Osteoblast (primary cell): Measurements from ENCODE around the gene NFKBIA. TPM values are rescaled to one million over a fixed set of nuclear protein-coding genes. Genes with fewer than 3 reads are reported as not detected.
"Not testable (repeated sequence)": the region's sequence is repeated elsewhere in the genome, so short reads cannot be mapped to it uniquely, and the experiment has no call there.

Experiments
- DNase-seq: peaks from one replicate; pipeline ENCODE4 v3.0.0; 2011; ENCODE audit warnings: low spot score, mixed read lengths; ENCODE audit not compliant: insufficient read length; ENCODE audit errors: missing footprints
- H2AFZ ChIP-seq: 2 replicates; pipeline ENCODE4 v1.6.0; 2011; ENCODE audit warnings: mild to moderate bottlenecking, low read length
- H3K27ac ChIP-seq: 2 replicates; pipeline ENCODE4 v1.5.1; 2011; ENCODE audit warnings: mild to moderate bottlenecking, low read depth, low read length, moderate library complexity
- H3K27me3 ChIP-seq: 2 replicates; pipeline ENCODE4 v1.6.0; 2012; ENCODE audit warnings: mild to moderate bottlenecking, control low read depth, inconsistent platforms, low read length, moderate library complexity; ENCODE audit not compliant: insufficient read depth
- H3K36me3 ChIP-seq: 2 replicates; pipeline ENCODE4 v1.5.1; 2011; ENCODE audit warnings: mild to moderate bottlenecking, low read length, control low read depth, moderate library complexity; ENCODE audit not compliant: insufficient read depth
- H3K4me1 ChIP-seq: 2 replicates; pipeline ENCODE4 v1.5.1; 2011; ENCODE audit warnings: mild to moderate bottlenecking, low read length, control low read depth, moderate library complexity; ENCODE audit not compliant: insufficient read depth
- H3K4me2 ChIP-seq: 2 replicates; pipeline ENCODE4 v1.6.0; 2011; ENCODE audit warnings: mild to moderate bottlenecking, low read length; ENCODE audit not compliant: insufficient read depth
- H3K4me3 ChIP-seq: fragments of 200-600 bp; sonication (generic); 3 replicates; pipeline ENCODE4 v1.5.1; 2012; ENCODE audit warnings: mild to moderate bottlenecking, low read length, inconsistent platforms; ENCODE audit not compliant: insufficient read depth
- H3K79me2 ChIP-seq: 2 replicates; pipeline ENCODE4 v1.6.0; 2012; ENCODE audit warnings: mild to moderate bottlenecking, low read length, control low read depth, inconsistent platforms; ENCODE audit not compliant: insufficient read depth
- H3K9me3 ChIP-seq: 2 replicates; pipeline ENCODE4 v1.5.1; 2011; ENCODE audit warnings: low read depth, low read length, control low read depth
- H4K20me1 ChIP-seq: 2 replicates; pipeline ENCODE4 v1.6.0; 2012; ENCODE audit warnings: mild to moderate bottlenecking, low read length, control low read depth; ENCODE audit not compliant: insufficient read depth
- total RNA-seq: library from RNA; depleted of rRNA; stranded (reverse); fragments of >200 nt; gene quantifications from 2 replicates; pipeline ENCODE4 v1.2.3, GENCODE V29; 2012
- TF ChIP-seq, protein P1 (sequence below): IDR thresholded peaks from 2 replicates; pipeline ENCODE4 v1.5.1; 2011; ENCODE audit warnings: mild to moderate bottlenecking, low read depth, low read length, moderate library complexity; ENCODE audit errors: extremely low read depth

NFKBIA gene
- total RNA-seq, 1 donor = 51.0 TPM

DNA sequence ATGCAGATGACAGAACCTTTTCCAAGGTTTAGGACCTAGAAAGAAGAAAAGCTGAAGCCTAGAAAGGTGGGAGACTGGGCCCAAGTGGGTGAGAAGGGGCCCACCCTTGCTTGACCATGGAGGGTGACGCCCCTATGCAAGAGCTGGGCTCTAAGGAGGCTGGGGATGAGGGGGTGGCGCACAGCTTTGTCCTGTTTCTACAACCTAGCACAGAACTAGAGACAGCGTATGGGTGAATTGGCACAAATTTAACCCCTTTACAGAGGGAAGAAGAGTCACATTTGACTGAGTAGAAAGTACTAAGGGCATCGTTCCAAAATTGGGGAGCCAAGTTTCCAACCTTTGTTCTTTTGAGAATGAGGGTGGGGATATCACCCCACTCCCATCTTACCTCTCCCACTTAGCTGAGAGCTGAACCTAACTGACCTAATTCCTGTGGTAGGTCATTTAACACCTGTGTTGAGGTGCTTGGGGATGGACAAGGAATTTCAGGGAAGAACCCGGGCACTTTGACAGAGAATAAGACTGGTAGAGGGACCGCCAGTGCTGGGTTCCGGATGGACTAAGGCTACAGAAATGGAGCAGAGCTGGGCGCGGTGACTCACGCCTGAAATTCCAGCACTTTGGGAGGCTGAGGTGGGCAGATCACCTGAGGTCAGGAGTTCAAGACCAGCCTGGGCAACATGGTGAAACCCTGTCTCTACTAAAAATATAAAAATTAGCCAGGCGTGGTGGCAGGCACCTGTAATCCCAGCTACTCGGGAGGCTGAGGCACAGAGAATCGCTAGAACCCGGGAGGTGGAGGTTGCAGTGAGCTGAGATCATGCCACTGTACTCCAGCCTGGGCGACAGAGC, 5.2 kb downstream of the NFKBIA start:
- peaks cover 26% of the 10 kb centered on the region for H4K20me1 ChIP-seq
- no peak for DNase-seq
- no peak overlapping the region for H3K27ac ChIP-seq

DNA sequence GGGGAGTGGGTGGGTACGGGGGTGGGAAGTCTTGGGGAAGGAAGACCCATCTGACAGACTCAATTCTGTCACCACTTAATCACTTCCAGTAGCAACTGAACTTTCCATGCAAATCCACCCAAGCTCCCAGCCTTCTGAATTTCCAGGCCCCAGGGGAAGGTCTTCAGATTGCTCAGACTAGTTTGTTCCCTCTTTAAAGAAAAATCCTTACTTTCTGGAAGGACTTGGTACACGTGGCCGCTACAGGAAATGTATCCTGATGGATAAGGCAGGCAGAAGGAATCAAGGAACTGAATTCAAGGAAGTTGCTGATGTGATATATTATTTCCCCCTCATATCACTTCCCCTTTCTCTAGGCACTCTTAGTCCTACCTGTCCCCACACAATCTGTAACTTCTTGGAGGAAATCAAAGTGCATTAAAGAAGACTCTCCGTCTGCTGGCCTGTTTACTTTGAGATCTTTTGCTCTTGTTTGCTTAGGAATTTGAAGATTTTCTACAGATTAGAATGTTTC, 6.4 kb downstream of the NFKBIA start:
- Histone ChIP-seq H3K27ac (no peak overlapping the region), H3K4me3 (no peak overlapping the region), H3K36me3 (peaks cover 33% of the 10 kb centered on the region), H2AFZ (no peak overlapping the region), H3K4me1 (peaks cover 28% of the 10 kb centered on the region), H3K79me2 (peaks cover 11% of the 10 kb centered on the region), H3K9me3 (no peaks in the 10 kb centered on the region), H3K27me3 (no peaks in the 10 kb centered on the region), H4K20me1 (peaks cover 20% of the 10 kb centered on the region), H3K4me2 (no peak overlapping the region)
- TF ChIP-seq, protein P1, sequence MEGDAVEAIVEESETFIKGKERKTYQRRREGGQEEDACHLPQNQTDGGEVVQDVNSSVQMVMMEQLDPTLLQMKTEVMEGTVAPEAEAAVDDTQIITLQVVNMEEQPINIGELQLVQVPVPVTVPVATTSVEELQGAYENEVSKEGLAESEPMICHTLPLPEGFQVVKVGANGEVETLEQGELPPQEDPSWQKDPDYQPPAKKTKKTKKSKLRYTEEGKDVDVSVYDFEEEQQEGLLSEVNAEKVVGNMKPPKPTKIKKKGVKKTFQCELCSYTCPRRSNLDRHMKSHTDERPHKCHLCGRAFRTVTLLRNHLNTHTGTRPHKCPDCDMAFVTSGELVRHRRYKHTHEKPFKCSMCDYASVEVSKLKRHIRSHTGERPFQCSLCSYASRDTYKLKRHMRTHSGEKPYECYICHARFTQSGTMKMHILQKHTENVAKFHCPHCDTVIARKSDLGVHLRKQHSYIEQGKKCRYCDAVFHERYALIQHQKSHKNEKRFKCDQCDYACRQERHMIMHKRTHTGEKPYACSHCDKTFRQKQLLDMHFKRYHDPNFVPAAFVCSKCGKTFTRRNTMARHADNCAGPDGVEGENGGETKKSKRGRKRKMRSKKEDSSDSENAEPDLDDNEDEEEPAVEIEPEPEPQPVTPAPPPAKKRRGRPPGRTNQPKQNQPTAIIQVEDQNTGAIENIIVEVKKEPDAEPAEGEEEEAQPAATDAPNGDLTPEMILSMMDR = no peak
- DNase-seq = no peak

More for the DNA sequence above, 5.2 kb downstream of the NFKBIA start:
- TF ChIP-seq, protein P1 = no peak
- Histone ChIP-seq H3K9me3 (no peaks in the 10 kb centered on the region), H3K4me3 (no peak overlapping the region), H3K4me1 (peaks cover 33% of the 10 kb centered on the region), H3K36me3 (peaks cover 38% of the 10 kb centered on the region), H2AFZ (no peak overlapping the region), H3K79me2 (peaks cover 18% of the 10 kb centered on the region), H3K4me2 (no peak overlapping the region), H3K27me3 (no peaks in the 10 kb centered on the region)

DNA sequence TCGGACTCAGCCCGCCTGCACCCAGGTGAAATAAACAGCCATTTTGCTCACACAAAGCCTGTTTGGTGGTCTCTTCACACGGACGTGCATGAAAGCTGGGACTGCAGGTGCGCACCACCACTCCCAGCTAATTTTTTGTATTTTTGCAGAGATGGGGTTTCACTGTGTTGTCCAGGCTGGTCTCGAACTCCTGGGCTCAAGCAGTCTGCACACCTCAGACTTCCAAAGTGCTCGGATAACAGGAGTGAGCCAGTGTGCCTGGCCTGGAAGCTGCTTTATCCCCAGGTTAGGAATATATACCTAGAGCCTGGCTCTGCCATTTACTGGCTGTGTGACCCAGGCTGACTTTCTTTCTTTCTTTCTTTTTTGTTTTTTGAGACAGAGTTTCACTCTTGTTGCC, 7.9 kb downstream of the NFKBIA start:
- not testable (repeated sequence) for H3K4me3 ChIP-seq, H4K20me1 ChIP-seq, H3K9me3 ChIP-seq, DNase-seq, H3K4me2 ChIP-seq, H3K79me2 ChIP-seq, H2AFZ ChIP-seq, H3K27ac ChIP-seq, H3K27me3 ChIP-seq
- H3K4me1 ChIP-seq = peaks cover 12% of the 10 kb centered on the region
- H3K36me3 ChIP-seq = peaks cover 18% of the 10 kb centered on the region

DNA sequence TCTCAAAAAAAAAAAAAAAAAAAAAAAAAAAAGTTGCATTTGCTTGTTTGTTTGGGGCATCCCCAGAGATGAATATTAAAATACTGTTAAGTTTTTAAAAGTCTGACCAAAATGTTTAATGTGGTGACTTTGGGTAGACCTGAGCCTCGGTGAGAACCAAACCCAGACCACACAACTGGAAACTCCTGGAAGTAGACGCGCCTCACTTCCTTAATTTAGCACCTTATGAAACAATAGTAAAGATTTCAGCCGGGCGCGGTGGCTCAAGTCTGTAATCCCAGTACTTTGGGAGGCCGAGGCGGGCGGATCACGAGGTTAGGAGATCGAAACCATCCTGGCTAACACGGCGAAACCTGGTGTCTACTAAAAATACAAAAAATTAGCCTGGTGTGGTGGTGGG, 9.3 kb downstream of the NFKBIA start:
- no peaks in the 10 kb centered on the region for H3K27me3 ChIP-seq
- TF ChIP-seq, protein P1 = no peak
- H3K4me1 ChIP-seq = peaks cover 6% of the 10 kb centered on the region
- no peak overlapping the region for H3K4me3 ChIP-seq
- no peak for DNase-seq
- no peak overlapping the region for H3K4me2 ChIP-seq
- H3K36me3 ChIP-seq = peaks cover 5% of the 10 kb centered on the region
- H3K27ac ChIP-seq = no peak overlapping the region
- H4K20me1 ChIP-seq = no peaks in the 10 kb centered on the region
- H3K79me2 ChIP-seq = no peaks in the 10 kb centered on the region
- H2AFZ ChIP-seq = no peak overlapping the region
- H3K9me3 ChIP-seq = no peaks in the 10 kb centered on the region
